ENCODE results near the gene RIPOR1.
A peak's percentile ranks its signal among the peaks of the same experiment; 100 is the strongest.
"Not testable (repeated sequence)": the region's sequence is repeated elsewhere in the genome, so short reads cannot be mapped to it uniquely, and the experiment has no call there.

Gene RIPOR1

DNA sequence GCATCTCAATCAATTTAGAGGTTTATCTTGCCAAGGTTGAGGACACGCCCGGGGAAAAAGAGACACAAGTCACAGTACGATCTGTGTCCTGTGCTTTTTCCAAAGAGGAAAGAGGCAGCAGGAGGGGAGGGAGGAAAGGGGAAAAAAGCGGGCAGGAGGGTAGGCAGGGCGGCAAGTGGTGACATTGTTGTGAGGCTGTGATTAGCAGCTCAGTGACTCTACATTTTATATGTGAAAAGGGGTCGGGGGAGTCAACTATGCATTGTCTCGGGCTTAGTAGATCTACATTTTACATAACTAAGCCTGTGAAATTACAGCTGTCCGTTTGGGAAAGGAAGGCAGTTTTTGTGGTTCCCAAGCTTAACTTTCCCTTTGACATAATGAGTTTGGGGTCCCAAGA, 22.2 kb upstream of the RIPOR1 start:
- no peak overlapping the region for H3K27ac ChIP-seq
- no peak for TF ChIP-seq ZFX (IDR thresholded peaks at IDR 0.05)
- no peak for TF ChIP-seq CTCF (conservative IDR thresholded peaks at IDR 0.05)

DNA sequence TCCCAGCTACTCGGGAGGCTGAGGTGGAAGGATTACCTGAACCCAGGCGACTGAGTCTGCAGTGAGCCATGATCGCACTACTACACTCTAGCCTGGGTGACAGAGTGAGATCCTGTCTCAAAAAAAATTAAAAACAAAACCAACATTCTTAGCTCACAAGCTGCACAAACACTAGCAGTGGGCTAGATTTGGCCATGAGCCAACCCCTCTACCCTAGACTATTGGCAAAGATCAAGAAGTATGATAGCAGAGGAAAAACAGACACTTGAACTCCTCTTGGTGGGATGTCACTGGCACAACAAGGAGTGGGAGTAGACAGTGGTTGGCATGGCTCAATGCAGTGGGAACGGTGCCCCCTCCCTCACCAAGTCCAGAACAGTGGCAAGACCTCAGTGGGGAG, 19.6 kb upstream of the RIPOR1 start:
- TF ChIP-seq ZFX (IDR thresholded peaks at IDR 0.05) (no peak), CTCF (conservative IDR thresholded peaks at IDR 0.05) (no peak)
- no peak overlapping the region for H3K27ac ChIP-seq

- H3K27ac ChIP-seq, result not testable (repeated sequence)
These were observed 14.7 kb upstream of the RIPOR1 start for GRCh38 chr16:67513892-67514291.

GRCh38 chr16:67514382-67514828, 14.2 kb upstream of the RIPOR1 start:
- H3K27ac ChIP-seq, result no peak overlapping the region
- TF ChIP-seq CTCF (conservative IDR thresholded peaks at IDR 0.05), result peak; percentile 83
- no peak for TF ChIP-seq ZFX (IDR thresholded peaks at IDR 0.05)

GRCh38 chr16:67516296-67517154, 12.1 kb upstream of the RIPOR1 start:
- TF ChIP-seq CTCF (conservative IDR thresholded peaks at IDR 0.05) (no peak), ZFX (IDR thresholded peaks at IDR 0.05) (no peak)
- no peak overlapping the region for H3K27ac ChIP-seq

GRCh38 chr16:67517155-67517445, 11.5 kb upstream of the RIPOR1 start:
- TF ChIP-seq CTCF (conservative IDR thresholded peaks at IDR 0.05) (no peak), ZFX (IDR thresholded peaks at IDR 0.05) (no peak)
- H3K27ac ChIP-seq, result no peak overlapping the region

DNA sequence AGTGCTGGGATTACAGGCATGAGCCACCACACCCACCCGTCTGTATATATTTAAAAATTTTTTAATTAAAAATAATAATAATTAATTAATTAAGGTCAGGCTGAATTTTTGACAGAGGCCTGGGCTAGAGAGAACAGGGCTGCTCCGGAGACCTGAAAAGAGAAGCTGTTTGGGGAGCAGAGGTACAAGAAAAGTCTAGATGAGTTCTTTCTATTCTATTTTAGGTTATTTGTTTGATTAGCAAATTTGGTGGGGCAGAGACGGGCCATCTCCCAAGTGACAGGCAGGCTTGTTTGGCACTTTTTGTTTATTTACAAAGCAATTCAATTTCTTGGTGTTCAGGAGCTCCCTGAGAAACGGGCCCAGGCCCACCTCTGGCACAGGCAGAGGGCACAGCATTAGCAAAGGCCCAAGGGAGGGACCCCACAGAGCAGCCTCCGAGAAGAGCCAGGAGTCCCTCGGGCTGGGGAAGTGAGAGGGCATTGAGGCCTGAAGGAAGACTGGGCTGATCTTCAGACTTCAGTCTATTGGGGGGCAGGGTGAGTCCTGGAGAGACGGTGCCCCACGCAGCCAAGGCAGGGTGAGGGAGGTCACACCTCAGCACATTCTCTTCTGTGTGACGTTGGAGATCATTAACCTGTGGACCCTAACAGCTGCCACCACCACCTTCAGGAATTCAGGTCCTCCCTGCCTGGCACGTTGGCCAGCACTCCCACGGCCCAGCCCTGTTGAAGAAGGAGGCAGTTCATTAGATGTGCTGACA, 10.8 kb upstream of the RIPOR1 start:
- no peak overlapping the region for H3K27ac ChIP-seq
- TF ChIP-seq ZFX (IDR thresholded peaks at IDR 0.05) (no peak), CTCF (conservative IDR thresholded peaks at IDR 0.05) (no peak)
